HCT116 (cell line): Measurements from ENCODE around the gene RBFOX2. TPM values are rescaled to one million over a fixed set of nuclear protein-coding genes. Genes with fewer than 3 reads are reported as not detected.

Experiments
- ATAC-seq: fragments of 200-7000 bp; cut with Tn5 transposase; 2 replicates; pipeline ENCODE4 v1.9.1; 2020; ENCODE audit warnings: mild to moderate bottlenecking, moderate library complexity
- BruUV-seq: library from RNA; stranded (reverse); fragments of 400-500 nt; replicated peaks from 2 replicates; lab custom pipeline; 2021; lab: Mats Ljungman, UMichigan
- CTCF ChIA-PET: fragments of 300-600 bp; sonication (Branson Sonifier 250); formaldehyde crosslinking; loops from one replicate; lab custom pipeline; 2021; ENCODE audit warnings: antibody characterized with exemption; lab: Charles Lee
- POLR2A ChIA-PET: fragments of 300-600, 350-600 bp; sonication (Branson Sonifier 250); formaldehyde crosslinking; loops from one replicate; lab custom pipeline; 2021; ENCODE audit warnings: antibody characterized with exemption; lab: Charles Lee
- RAD21 ChIA-PET, 2 experiments: fragments of 300-600 bp; sonication (Branson Sonifier 250); formaldehyde crosslinking; loops; one replicate each; lab custom pipeline; 2023; ENCODE audit warnings: low total read pairs in 2 of 2; ENCODE audit not compliant: uncharacterized antibody in 2 of 2, unreplicated experiment in 2 of 2, low non-redundant PET in 1 of 2; lab: Charles Lee
- DNase-seq: peaks from one replicate; pipeline ENCODE4 v3.0.0-alpha.2; 2010; ENCODE audit warnings: low read depth, low spot score
- H2AFZ ChIP-seq: fragments of 200-600 bp; shearing (Covaris generic), sonication (generic); 2 replicates; pipeline ENCODE4 v1.6.1; 2017; ENCODE audit warnings: low read depth, mixed run types, mixed read lengths, antibody characterized with exemption, low read length; ENCODE audit not compliant: poor library complexity, severe bottlenecking
- H3K27ac ChIP-seq: 2 replicates; pipeline ENCODE4 v1.5.1; 2012; ENCODE audit warnings: low read depth, low read length
- H3K27me3 ChIP-seq: fragments of 200-600 bp; sonication (generic); 2 replicates; pipeline ENCODE4 v1.6.1; 2016; ENCODE audit warnings: mixed run types, low read length, mixed read lengths; ENCODE audit not compliant: insufficient read depth
- H3K36me3 ChIP-seq, 2 experiments: fragments of 200-500 bp in 1 of 2; fragments of 200-600 bp in 1 of 2; sonication (Bioruptor generic) in 1 of 2; sonication (generic) in 1 of 2; 2 replicates each; pipeline versions ENCODE4 v1.5.1 to v1.6.1; 2014 to 2016; ENCODE audit warnings: low read length in 2 of 2, inconsistent platforms in 1 of 2, mixed read lengths in 1 of 2, mixed run types in 1 of 2; ENCODE audit not compliant: insufficient read depth in 2 of 2, control insufficient read depth in 1 of 2
- H3K4me1 ChIP-seq, 2 experiments: fragments of 200-600 bp in 1 of 2; sonication (generic) in 1 of 2; 2 replicates each; pipeline versions ENCODE4 v1.5.1 to v1.6.1; 2012 to 2017; ENCODE audit warnings: low read length in 2 of 2, inconsistent platforms in 1 of 2, mild to moderate bottlenecking in 1 of 2, mixed read lengths in 1 of 2, mixed run types in 1 of 2, moderate library complexity in 1 of 2; ENCODE audit not compliant: insufficient read depth in 2 of 2, control insufficient read depth in 1 of 2
- H3K4me2 ChIP-seq: fragments of 200-600 bp; sonication (generic); 2 replicates; pipeline ENCODE4 v1.6.1; 2017; ENCODE audit warnings: mixed run types, low read length, mixed read lengths
- H3K4me3 ChIP-seq, 2 experiments: fragments of 200-600 bp in 1 of 2; sonication (generic) in 1 of 2; replicated peaks in 1 of 2; 2 replicates each; pipeline ENCODE4 v1.5.1; 2011 to 2016; ENCODE audit warnings: low read length in 2 of 2, control low read depth in 1 of 2, low read depth in 1 of 2, mild to moderate bottlenecking in 1 of 2, mixed read lengths in 1 of 2, mixed run types in 1 of 2
- H3K79me2 ChIP-seq: fragments of 200-600 bp; sonication (generic); 2 replicates; pipeline ENCODE4 v1.6.1; 2017; ENCODE audit warnings: mild to moderate bottlenecking, mixed run types, low read length, moderate library complexity, mixed read lengths; ENCODE audit not compliant: insufficient read depth
- H3K9ac ChIP-seq: fragments of 200-600 bp; sonication (generic); 2 replicates; pipeline ENCODE4 v1.6.1; 2016; ENCODE audit warnings: low read length, mixed read lengths
- H3K9me2 ChIP-seq: fragments of 200-600 bp; sonication (generic), shearing (Covaris generic); 2 replicates; pipeline ENCODE4 v1.6.1; 2017; ENCODE audit warnings: mixed run types, mild to moderate bottlenecking, moderate library complexity; ENCODE audit not compliant: insufficient read depth
- H3K9me3 ChIP-seq, 2 experiments: fragments of 200-500 bp in 1 of 2; fragments of 200-600 bp in 1 of 2; sonication (Bioruptor generic) in 1 of 2; sonication (generic) in 1 of 2; 2 replicates each; pipeline ENCODE4 v1.6.1; 2014 to 2017; ENCODE audit warnings: low read length in 2 of 2, mixed read lengths in 2 of 2, inconsistent platforms in 1 of 2, low read depth in 1 of 2, mild to moderate bottlenecking in 1 of 2, mixed run types in 1 of 2, moderate library complexity in 1 of 2; ENCODE audit not compliant: control insufficient read depth in 1 of 2, insufficient read depth in 1 of 2
- H4K20me1 ChIP-seq: fragments of 200-600 bp; sonication (generic), shearing (Covaris generic); 2 replicates; pipeline ENCODE4 v1.6.1; 2017; ENCODE audit warnings: mixed run types, mild to moderate bottlenecking, moderate library complexity; ENCODE audit not compliant: insufficient read depth
- CBX3 ChIP-seq: IDR thresholded peaks from 2 replicates; pipeline ENCODE4 v1.6.1; 2012; ENCODE audit warnings: low read depth
- CEBPB ChIP-seq: IDR thresholded peaks from 2 replicates; pipeline ENCODE4 v1.6.1; 2012; ENCODE audit warnings: low read depth
- CTCF ChIP-seq, 3 experiments: fragments of 200-600 bp in 1 of 3; sonication (generic) in 1 of 3; IDR thresholded peaks in 2 of 3; conservative IDR thresholded peaks in 1 of 3; 2 replicates each; pipeline ENCODE4 v1.5.1; 2012 to 2017; ENCODE audit warnings: low read depth in 2 of 3, low read length in 2 of 3, antibody characterized with exemption in 1 of 3, borderline replicate concordance in 1 of 3, control low read depth in 1 of 3, mild to moderate bottlenecking in 1 of 3, mixed read lengths in 1 of 3, mixed run types in 1 of 3, moderate library complexity in 1 of 3; ENCODE audit not compliant: insufficient read depth in 1 of 3
- EGR1 ChIP-seq: IDR thresholded peaks from 2 replicates; pipeline ENCODE4 v1.6.1; 2012; ENCODE audit warnings: low read depth
- EZH2 ChIP-seq: fragments of 200-600 bp; sonication (generic); IDR thresholded peaks from 2 replicates; pipeline ENCODE4 v1.6.1; 2017; ENCODE audit warnings: antibody characterized with exemption, mixed run types
- FOSL1 ChIP-seq: IDR thresholded peaks from 2 replicates; pipeline ENCODE4 v1.6.1; 2012; ENCODE audit warnings: low read depth
- JUND ChIP-seq: IDR thresholded peaks from 2 replicates; pipeline ENCODE4 v1.6.1; 2012
- MAX ChIP-seq: IDR thresholded peaks from 2 replicates; pipeline ENCODE4 v1.6.1; 2012
- POLR2A ChIP-seq: IDR thresholded peaks from 2 replicates; pipeline ENCODE4 v1.7.0; 2011; ENCODE audit warnings: borderline replicate concordance; ENCODE audit not compliant: insufficient read depth, insufficient read length; ENCODE audit errors: extremely low read depth
- RAD21 ChIP-seq: IDR thresholded peaks from 2 replicates; pipeline ENCODE4 v1.6.1; 2012; ENCODE audit warnings: low read depth, mild to moderate bottlenecking
- REST ChIP-seq: IDR thresholded peaks from 2 replicates; pipeline ENCODE4 v1.6.1; 2012; ENCODE audit warnings: low read depth
- SP1 ChIP-seq: IDR thresholded peaks from 2 replicates; pipeline ENCODE4 v1.6.1; 2012; ENCODE audit warnings: low read depth
- SRF ChIP-seq: IDR thresholded peaks from 2 replicates; pipeline ENCODE4 v1.6.1; 2012; ENCODE audit warnings: low read depth
- TCF7L2 ChIP-seq: IDR thresholded peaks from 2 replicates; pipeline ENCODE4 v1.7.0; 2011; ENCODE audit warnings: borderline replicate concordance, inconsistent platforms; ENCODE audit not compliant: insufficient read depth, insufficient read length; ENCODE audit errors: extremely low read depth
- ZBTB33 ChIP-seq: IDR thresholded peaks from 2 replicates; pipeline ENCODE4 v1.6.1; 2011; ENCODE audit warnings: mild to moderate bottlenecking, low read length, moderate library complexity; ENCODE audit not compliant: insufficient replicate concordance; ENCODE audit errors: extremely low read depth
- intact Hi-C: fragments of 100-400 bp; cut with micrococcal nuclease; formaldehyde crosslinking; loops from 2 replicates; pipeline ENCODE4 v1.10.0; 2022
- total RNA-seq: library from RNA; stranded (reverse); gene quantifications from one replicate; pipeline ENCODE4 v1.2.1, GENCODE V29; 2021; ENCODE audit not compliant: unreplicated experiment

The RBFOX2 gene
- total RNA-seq, 1 experiment from 2014 or later = 83.9 TPM

- POLR2A ChIA-PET = no interaction called here
- RAD21 ChIA-PET = no interaction called here
- no TSS peak for BruUV-seq
- peaks cover 7 to 27% of the 10 kb centered on the region in 2 experiments for H3K4me1 ChIP-seq
- no peaks in the 10 kb centered on the region for H3K27me3 ChIP-seq
- H3K36me3 ChIP-seq = no peaks in the 10 kb centered on the region
- H4K20me1 ChIP-seq = no peaks in the 10 kb centered on the region
- peak; percentile 76 for DNase-seq
- peak overlapping the region; percentile 35 for H3K9ac ChIP-seq
- intact Hi-C loops = loop anchor here (1.0 to 10.0 kb wide), 4 partner anchors 159 to 567 kb away; no protein-coding TSS in a partner anchor
- ATAC-seq = peak; percentile 99
- TF ChIP-seq SP1 (0 out of 2 replicates have a peak, but pooled peaks have one; percentile 35), RAD21 (peak; percentile 90), CTCF (IDR thresholded peaks at IDR 0.05 in 2 of 3, conservative IDR thresholded peaks at IDR 0.05 in 1 of 3; ENCODE audit: borderline replicate concordance in 1 of 3, insufficient read depth in 1 of 3, low read depth in 2 of 3, low read length in 2 of 3) (peak; percentile 50 to 81 (median 75)), EZH2 (no peak), EGR1 (peak; percentile 13; the same call in 1 of the 2 replicates), TCF7L2 (no peak), MAX (no peak), POLR2A (no peak), FOSL1 (peak; percentile 54; the same call in 1 of the 2 replicates), JUND (peak; percentile 43; the same call in 1 of the 2 replicates), SRF (peak; percentile 49; the same call in 1 of the 2 replicates), CEBPB (no peak), REST (no peak), ZBTB33 (no peak), CBX3 (0 out of 2 replicates have a peak, but pooled peaks have one; percentile 19)
- H3K9me2 ChIP-seq = no peaks in the 10 kb centered on the region
- no peak overlapping the region for H2AFZ ChIP-seq
- H3K4me3 ChIP-seq = no peak overlapping the region
- CTCF ChIA-PET = interaction anchor here (1.0 to 3.1 kb wide), 3 partner anchors 81 to 291 kb away, joined by 3 to 11 read pairs (median 4); no protein-coding TSS in a partner anchor
- no peaks in the 10 kb centered on the region for H3K9me3 ChIP-seq
- H3K4me2 ChIP-seq = peak overlapping the region; percentile 64
- H3K79me2 ChIP-seq = peaks cover 50% of the 10 kb centered on the region
- peak overlapping the region; percentile 53 for H3K27ac ChIP-seq
Measured at GRCh38 chr22:35921777-35922176, 106.8 kb downstream of the RBFOX2 start.
